NCI-H2081 treated with DMSO at 0.1 percent for 48 hours (cell line): ENCODE measurements around the gene RACGAP1.

Source experiments
- DNase-seq: peaks from one replicate; lab custom pipeline; 2025; lab: John Stamatoyannopoulos, UW

RACGAP1 gene

GRCh38 chr12:49941556-49942511 lies 83.5 kb downstream of the RACGAP1 start:
- no peak for DNase-seq

DNA sequence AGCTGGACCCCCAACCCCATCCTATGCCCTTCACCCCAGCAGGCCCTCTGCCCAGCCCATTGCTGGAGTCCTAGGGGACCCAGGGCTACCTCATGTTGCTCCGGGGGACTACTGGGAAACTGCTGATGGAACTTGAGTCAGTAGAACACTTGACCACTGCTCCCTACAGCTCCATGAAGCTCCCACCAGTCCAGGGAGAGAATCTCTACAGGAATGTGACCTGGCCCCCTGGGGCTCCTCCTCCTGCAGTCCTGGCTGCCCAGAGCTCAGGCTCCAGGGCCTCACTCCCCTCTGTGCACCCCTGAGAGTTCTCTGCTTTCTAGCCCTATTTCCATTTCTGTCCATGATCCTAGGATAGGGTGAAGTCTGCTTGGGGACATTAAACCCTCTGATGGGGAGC lies 85.6 kb downstream of the RACGAP1 start:
- no peak for DNase-seq

DNA sequence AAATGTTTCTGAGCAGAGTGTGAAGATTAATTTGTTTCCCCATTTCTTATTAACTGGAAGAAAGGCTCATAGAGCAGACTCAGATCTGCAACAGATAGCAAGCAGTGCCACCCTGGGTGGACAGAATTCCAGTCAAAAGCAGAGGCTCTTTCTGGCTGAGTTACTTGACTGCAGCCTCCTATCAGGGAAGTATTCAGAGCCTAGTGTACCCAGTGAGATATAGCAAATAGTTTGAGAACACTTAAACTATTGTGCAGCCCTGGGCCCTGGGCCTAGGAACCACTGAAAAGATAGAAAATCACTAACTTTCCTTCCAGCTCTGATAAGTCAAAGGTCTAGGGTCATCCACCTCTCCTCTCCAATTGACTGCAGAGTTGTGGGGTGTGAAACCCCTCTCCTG lies 86.0 kb downstream of the RACGAP1 start:
- DNase-seq = no peak
